Measurements from ENCODE around the gene NANOG. TPM values are rescaled to one million over a fixed set of nuclear protein-coding genes. Genes with fewer than 3 reads are reported as not detected.

Gene NANOG
- total RNA-seq, 1 donor = not detected

Small RNAs within 50 kb of the gene (small RNA-seq; reads per million reads assigned to genes)
- gene RF00019 = not detected

Other genes starting within 250 kb of the NANOG start
- gene APOBEC1, start 123.5 kb upstream of the NANOG start, total RNA-seq = not detected
- gene GDF3, start 93.6 kb upstream of the NANOG start, total RNA-seq = not detected
- gene DPPA3, start 78.0 kb upstream of the NANOG start, total RNA-seq = not detected
- gene CLEC4C, start 42.0 kb upstream of the NANOG start, total RNA-seq = under 0.01 TPM
- gene NANOGNB, start 24.2 kb upstream of the NANOG start, total RNA-seq = not detected
- 1.9 TPM for gene SLC2A14, start 83.5 kb downstream of the NANOG start, total RNA-seq
- gene SLC2A3, start 146.8 kb downstream of the NANOG start, total RNA-seq = 27.5 TPM
- 10.0 TPM for gene FOXJ2, start 243.3 kb downstream of the NANOG start, total RNA-seq